ENCODE measurements around the gene AP4B1. TPM values are rescaled to one million over a fixed set of nuclear protein-coding genes. Genes with fewer than 3 reads are reported as not detected.

The AP4B1 gene
- total and polyA plus RNA-seq, 2 donors (not counting 1 experiment from before 2014, with no cell fraction given) = 52.2 to 55.2 TPM

- intact Hi-C loops (cut with micrococcal nuclease) = no loop called here
- POLR2A ChIA-PET = no interaction called here
- Histone ChIP-seq H2AFZ (ENCODE audit: insufficient read depth, low read depth, low read length, poor library complexity, severe bottlenecking) (no peak overlapping the region), H3K9me3 (ENCODE audit: control extremely low read depth in 1 of 3, control insufficient read depth in 2 of 3, insufficient read depth in 1 of 3, low read length in 2 of 3) (no peaks in the 10 kb centered on the region), H3K4me1 (ENCODE audit: control insufficient read depth in 2 of 2, insufficient read depth in 2 of 2, low read length in 2 of 2) (peaks cover 10 to 12% of the 10 kb centered on the region in 2 donors), H3K9ac (ENCODE audit: low read length) (no peak overlapping the region), H3K27ac (ENCODE audit: low read length in 2 of 2) (no peak overlapping the region), H3K79me2 (ENCODE audit: control insufficient read depth, insufficient read depth, low read length) (peaks cover 58% of the 10 kb centered on the region), H4K20me1 (ENCODE audit: control insufficient read depth, insufficient read depth, low read length, poor library complexity, severe bottlenecking) (peaks cover 19% of the 10 kb centered on the region), H3K4me3 (ENCODE audit: control extremely low read depth in 1 of 5, extremely low read depth in 1 of 5, insufficient read depth in 1 of 5, low read depth in 2 of 5, low read length in 4 of 5) (no peak overlapping the region), H3K4me2 (replicated peaks; ENCODE audit: low read depth, low read length, poor library complexity, severe bottlenecking) (no peak overlapping the region), H3K36me3 (replicated peaks in 1 of 2; ENCODE audit: control extremely low read depth in 1 of 2, control insufficient read depth in 1 of 2, extremely low read depth in 1 of 2, insufficient read depth in 2 of 2, low read length in 1 of 2) (peaks cover 0 to 23% of the 10 kb centered on the region in 2 experiments), H3K27me3 (replicated peaks in 1 of 4; ENCODE audit: control extremely low read depth in 1 of 4, control insufficient read depth in 3 of 4, insufficient read depth in 4 of 4, low read length in 3 of 4) (no peaks in the 10 kb centered on the region)
- CTCF ChIA-PET = interaction anchor here (0.7 to 0.9 kb wide), 3 partner anchors 16 to 1488 kb away, joined by 3 to 7 read pairs (median 3); no protein-coding TSS in a partner anchor
- no peaks in the 10 kb centered on the region for H3K9me3 Mint-ChIP-seq (ENCODE audit: insufficient read depth)
- no peak overlapping the region for H3K27ac Mint-ChIP-seq
- TF ChIP-seq EZH2 (IDR thresholded peaks at IDR 0.05; ENCODE audit: borderline replicate concordance, insufficient read depth, low read depth, low read length, poor library complexity, severe bottlenecking) (no peak), CTCF (IDR thresholded peaks at IDR 0.05) (no peak)
- DNase-seq (no peak), ATAC-seq (ENCODE audit: low read depth) (no peak)
- H3K27me3 Mint-ChIP-seq = no peaks in the 10 kb centered on the region
- peaks cover 23% of the 10 kb centered on the region for H3K4me1 Mint-ChIP-seq
- H3K4me3 Mint-ChIP-seq = no peak overlapping the region
- no CpG with 5 or more reads among the region's 2 CpGs for WGBS (ENCODE audit: insufficient coverage)
Measured at GRCh38 chr1:113951719-113952118, 47.1 kb upstream of the AP4B1 start.

- CTCF ChIA-PET = no interaction called here
- peaks cover 24% of the 10 kb centered on the region for H4K20me1 ChIP-seq (ENCODE audit: control insufficient read depth, insufficient read depth, low read length, poor library complexity, severe bottlenecking)
- ATAC-seq (ENCODE audit: low read depth) = no peak
- Mint-ChIP-seq H3K9me3 (ENCODE audit: insufficient read depth) (no peaks in the 10 kb centered on the region), H3K27ac (no peak overlapping the region), H3K4me1 (peaks cover 31% of the 10 kb centered on the region), H3K4me3 (no peak overlapping the region), H3K27me3 (no peaks in the 10 kb centered on the region)
- intact Hi-C loops (cut with micrococcal nuclease) = no loop called here
- H3K36me3 ChIP-seq (replicated peaks in 1 of 2; ENCODE audit: control extremely low read depth in 1 of 2, control insufficient read depth in 1 of 2, extremely low read depth in 1 of 2, insufficient read depth in 2 of 2, low read length in 1 of 2) = peaks cover 0 to 17% of the 10 kb centered on the region in 2 experiments
- no peaks in the 10 kb centered on the region for H3K9me3 ChIP-seq (ENCODE audit: control extremely low read depth in 1 of 3, control insufficient read depth in 2 of 3, insufficient read depth in 1 of 3, low read length in 2 of 3)
- no peak overlapping the region for H3K9ac ChIP-seq (ENCODE audit: low read length)
- DNase-seq = no peak
- no peak overlapping the region for H3K27ac ChIP-seq (ENCODE audit: low read length in 2 of 2)
- no peak overlapping the region for H3K4me2 ChIP-seq (replicated peaks; ENCODE audit: low read depth, low read length, poor library complexity, severe bottlenecking)
- WGBS (ENCODE audit: insufficient coverage) = no CpG with 5 or more reads among the region's 1 CpG
- TF ChIP-seq CTCF (IDR thresholded peaks at IDR 0.05) (no peak), EZH2 (IDR thresholded peaks at IDR 0.05; ENCODE audit: borderline replicate concordance, insufficient read depth, low read depth, low read length, poor library complexity, severe bottlenecking) (no peak)
- no peak overlapping the region for H3K4me3 ChIP-seq (ENCODE audit: control extremely low read depth in 1 of 5, extremely low read depth in 1 of 5, insufficient read depth in 1 of 5, low read depth in 2 of 5, low read length in 4 of 5)
- peaks cover 65% of the 10 kb centered on the region for H3K79me2 ChIP-seq (ENCODE audit: control insufficient read depth, insufficient read depth, low read length)
- H3K27me3 ChIP-seq (replicated peaks in 1 of 4; ENCODE audit: control extremely low read depth in 1 of 4, control insufficient read depth in 3 of 4, insufficient read depth in 4 of 4, low read length in 3 of 4) = no peaks in the 10 kb centered on the region
- H3K4me1 ChIP-seq (ENCODE audit: control insufficient read depth in 2 of 2, insufficient read depth in 2 of 2, low read length in 2 of 2) = peaks cover 14 to 20% of the 10 kb centered on the region in 2 donors
- POLR2A ChIA-PET = no interaction called here
- H2AFZ ChIP-seq (ENCODE audit: insufficient read depth, low read depth, low read length, poor library complexity, severe bottlenecking) = no peak overlapping the region
Measured at GRCh38 chr1:113950908-113951307, 46.3 kb upstream of the AP4B1 start.
